Activated CD8-positive, alpha-beta memory T cell treated with anti-CD3 and anti-CD28 coated beads, Interleukin-2, amount 10 ng/mL, durations not matched to agents 7 days and 5 days (primary cell): ENCODE measurements around the gene NEK10. TPM values are rescaled to one million over a fixed set of nuclear protein-coding genes. Genes with fewer than 3 reads are reported as not detected.

Source experiments
- ATAC-seq: fragments of 150-1000 bp; cut with Tn5 transposase; one replicate; pipeline ENCODE4 v1.10.0; 2021; ENCODE audit warnings: moderate library complexity
- CTCF ChIA-PET: fragments of 350-600 bp; sonication (Branson Sonifier 250); formaldehyde crosslinking; loops from one replicate; lab custom pipeline; 2021; ENCODE audit warnings: antibody characterized with exemption; lab: Charles Lee
- DNase-seq: peaks from one replicate; pipeline ENCODE4 v3.0.0-alpha.2; 2020
- H3K27ac Mint-ChIP-seq: one replicate; pipeline ENCODE4 v1.8.0; 2021; ENCODE audit warnings: mild to moderate bottlenecking, mixed read lengths
- H3K27me3 Mint-ChIP-seq: one replicate; pipeline ENCODE4 v1.8.0; 2021; ENCODE audit warnings: mixed read lengths
- H3K36me3 Mint-ChIP-seq: one replicate; pipeline ENCODE4 v1.8.0; 2021; ENCODE audit warnings: mild to moderate bottlenecking, mixed read lengths
- H3K4me1 Mint-ChIP-seq: one replicate; pipeline ENCODE4 v1.8.0; 2021; ENCODE audit warnings: mixed read lengths
- H3K4me3 Mint-ChIP-seq: one replicate; pipeline ENCODE4 v1.8.0; 2021; ENCODE audit warnings: mild to moderate bottlenecking, moderate library complexity, mixed read lengths
- H3K9me3 Mint-ChIP-seq: one replicate; pipeline ENCODE4 v1.8.0; 2022; ENCODE audit warnings: low read depth, mixed read lengths
- total RNA-seq, 2 experiments: library from RNA; stranded (reverse); gene quantifications; one replicate each; pipeline ENCODE4 v1.2.3, GENCODE V29; 2021

Gene NEK10
- total RNA-seq, 2 experiments from 2014 or later: 0.70 to 0.73 TPM

GRCh38 chr3:27138562-27138961 is 230.6 kb downstream of the NEK10 start:
- Mint-ChIP-seq H3K9me3 (peaks cover 2% of the 10 kb centered on the region), H3K27me3 (no peaks in the 10 kb centered on the region), H3K27ac (no peak overlapping the region), H3K36me3 (no peaks in the 10 kb centered on the region), H3K4me1 (no peaks in the 10 kb centered on the region), H3K4me3 (no peak overlapping the region)
- DNase-seq (no peak), ATAC-seq (no peak)
- CTCF ChIA-PET: no interaction called here

DNA sequence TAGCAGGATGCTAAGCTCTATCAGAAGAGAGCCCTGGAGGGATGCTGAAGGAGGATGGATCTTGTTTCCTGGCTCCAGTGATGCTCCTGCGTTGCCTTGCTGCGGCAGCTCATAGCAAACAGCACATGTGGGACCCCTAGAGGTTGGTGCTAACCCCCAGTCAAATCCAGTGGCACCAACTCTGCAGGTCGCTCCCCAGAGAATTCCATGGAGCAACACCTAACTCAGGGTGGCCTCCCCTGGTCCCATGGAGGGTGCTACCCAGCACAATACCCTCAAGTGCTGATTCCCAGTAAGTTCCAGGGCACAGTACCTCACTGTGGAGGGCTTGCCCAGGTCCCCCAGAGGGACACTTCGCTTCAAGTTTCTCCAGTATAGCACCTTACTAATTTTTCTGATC is 231.2 kb downstream of the NEK10 start:
- no peak for ATAC-seq
- CTCF ChIA-PET: interaction anchor here (0.6 kb wide), 1 partner anchor 543 kb away, joined by 4 read pairs; no protein-coding TSS in a partner anchor
- DNase-seq: no peak
- no peak overlapping the region for H3K4me3 Mint-ChIP-seq
- no peaks in the 10 kb centered on the region for H3K36me3 Mint-ChIP-seq
- H3K27me3 Mint-ChIP-seq: no peaks in the 10 kb centered on the region
- no peak overlapping the region for H3K27ac Mint-ChIP-seq
- H3K4me1 Mint-ChIP-seq: no peaks in the 10 kb centered on the region
- peaks cover 2% of the 10 kb centered on the region for H3K9me3 Mint-ChIP-seq

DNA sequence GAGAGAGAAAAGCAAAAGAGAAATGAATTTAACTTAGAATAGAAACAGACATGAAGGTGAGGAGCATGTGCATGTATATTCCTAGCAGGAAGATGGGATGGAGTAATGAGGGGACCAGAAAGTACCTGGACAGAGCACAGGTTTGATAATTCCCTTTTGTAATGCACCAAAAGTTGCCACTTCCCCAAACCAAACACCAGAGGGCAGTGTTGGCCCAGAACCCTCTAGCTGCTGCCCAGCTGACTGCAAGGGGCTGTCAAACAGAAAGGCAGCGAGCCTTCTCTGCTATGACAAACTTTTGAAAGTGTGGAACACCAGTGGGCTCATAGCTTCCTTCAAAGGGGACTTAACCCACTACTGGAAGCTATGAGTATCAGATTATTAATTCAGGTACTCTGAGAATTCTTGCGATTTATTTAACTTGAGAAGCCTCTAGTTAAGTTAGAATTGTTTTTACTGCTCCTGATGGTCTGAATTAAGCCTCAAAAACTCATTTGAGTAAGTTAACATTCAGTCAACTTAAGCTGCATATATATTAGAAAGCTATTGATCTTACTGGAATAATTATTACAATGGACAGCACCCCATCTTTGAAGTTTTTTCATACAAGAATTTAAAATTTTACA is 234.9 kb downstream of the NEK10 start:
- CTCF ChIA-PET: interaction anchor here (0.5 to 2.2 kb wide), 10 partner anchors 8 to 547 kb away, joined by 3 to 15 read pairs (median 3); no protein-coding TSS in a partner anchor
- Mint-ChIP-seq H3K36me3 (no peaks in the 10 kb centered on the region), H3K9me3 (no peaks in the 10 kb centered on the region), H3K27me3 (no peaks in the 10 kb centered on the region), H3K4me3 (no peak overlapping the region), H3K27ac (no peak overlapping the region), H3K4me1 (no peaks in the 10 kb centered on the region)
- DNase-seq: peak; percentile 76
- peak; percentile 78 for ATAC-seq

DNA sequence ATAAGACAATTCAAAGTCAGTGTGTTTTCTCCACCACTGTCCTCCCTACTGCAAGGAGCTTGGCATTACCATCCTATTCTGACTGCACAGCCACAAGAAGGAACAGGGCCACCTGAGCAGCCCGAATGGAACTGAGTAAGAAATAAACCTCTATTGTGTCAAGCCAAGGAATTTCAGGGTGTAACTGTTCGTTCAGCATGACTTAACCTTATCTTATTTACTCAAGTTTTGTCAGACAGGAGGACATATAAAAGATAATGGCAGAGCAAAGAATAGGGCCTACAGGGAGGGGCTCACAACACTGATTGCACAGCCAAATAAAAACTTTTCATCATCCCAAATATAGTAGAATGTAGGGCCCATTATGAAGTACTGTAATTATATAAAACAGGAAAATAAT is 236.1 kb downstream of the NEK10 start:
- no peak overlapping the region for H3K4me3 Mint-ChIP-seq
- DNase-seq (no peak), ATAC-seq (no peak)
- CTCF ChIA-PET: interaction anchor here (1.7 kb wide), 1 partner anchor 120 kb away, joined by 15 read pairs; no protein-coding TSS in a partner anchor
- no peaks in the 10 kb centered on the region for H3K27me3 Mint-ChIP-seq
- no peak overlapping the region for H3K27ac Mint-ChIP-seq
- no peaks in the 10 kb centered on the region for H3K4me1 Mint-ChIP-seq
- no peaks in the 10 kb centered on the region for H3K36me3 Mint-ChIP-seq
- H3K9me3 Mint-ChIP-seq: no peaks in the 10 kb centered on the region

GRCh38 chr3:27130796-27131195 is 238.4 kb downstream of the NEK10 start:
- H3K9me3 Mint-ChIP-seq: no peaks in the 10 kb centered on the region
- no peaks in the 10 kb centered on the region for H3K4me1 Mint-ChIP-seq
- DNase-seq (no peak), ATAC-seq (no peak)
- no peaks in the 10 kb centered on the region for H3K36me3 Mint-ChIP-seq
- CTCF ChIA-PET: interaction anchor here (1.8 kb wide), 2 partner anchors 123 to 550 kb away, joined by 4 to 7 read pairs; no protein-coding TSS in a partner anchor
- peaks cover 2% of the 10 kb centered on the region for H3K27me3 Mint-ChIP-seq
- H3K27ac Mint-ChIP-seq: no peak overlapping the region
- no peak overlapping the region for H3K4me3 Mint-ChIP-seq

DNA sequence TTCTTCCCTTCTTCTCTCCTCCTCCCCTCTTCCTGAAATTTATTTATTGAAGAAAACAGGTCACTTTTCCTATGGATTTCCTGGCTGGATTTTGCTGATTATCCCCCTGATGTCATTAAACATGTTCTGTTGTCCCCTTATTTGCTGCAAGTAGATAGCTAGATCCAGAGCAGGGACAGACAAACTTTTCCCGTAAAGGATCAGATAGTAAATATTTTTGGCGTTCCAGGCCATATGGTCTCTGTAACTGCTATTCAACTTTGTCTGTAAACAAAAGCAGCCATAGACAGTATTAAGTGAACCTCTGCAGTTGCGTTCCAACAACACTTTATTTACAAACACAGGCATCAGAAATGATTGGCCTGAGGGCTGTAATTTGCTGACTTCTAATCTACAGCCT is 241.3 kb downstream of the NEK10 start:
- DNase-seq (no peak), ATAC-seq (no peak)
- Mint-ChIP-seq H3K36me3 (no peaks in the 10 kb centered on the region), H3K9me3 (no peaks in the 10 kb centered on the region), H3K4me1 (no peaks in the 10 kb centered on the region), H3K27ac (no peak overlapping the region), H3K4me3 (no peak overlapping the region), H3K27me3 (peaks cover 2% of the 10 kb centered on the region)
- CTCF ChIA-PET: no interaction called here

- CTCF ChIA-PET: no interaction called here
- no peaks in the 10 kb centered on the region for H3K9me3 Mint-ChIP-seq
- DNase-seq (no peak), ATAC-seq (no peak)
- no peak overlapping the region for H3K27ac Mint-ChIP-seq
- no peaks in the 10 kb centered on the region for H3K4me1 Mint-ChIP-seq
- H3K27me3 Mint-ChIP-seq: peaks cover 2% of the 10 kb centered on the region
- no peak overlapping the region for H3K4me3 Mint-ChIP-seq
- no peaks in the 10 kb centered on the region for H3K36me3 Mint-ChIP-seq
These were observed 242.0 kb downstream of the NEK10 start for GRCh38 chr3:27127195-27127594.

DNA sequence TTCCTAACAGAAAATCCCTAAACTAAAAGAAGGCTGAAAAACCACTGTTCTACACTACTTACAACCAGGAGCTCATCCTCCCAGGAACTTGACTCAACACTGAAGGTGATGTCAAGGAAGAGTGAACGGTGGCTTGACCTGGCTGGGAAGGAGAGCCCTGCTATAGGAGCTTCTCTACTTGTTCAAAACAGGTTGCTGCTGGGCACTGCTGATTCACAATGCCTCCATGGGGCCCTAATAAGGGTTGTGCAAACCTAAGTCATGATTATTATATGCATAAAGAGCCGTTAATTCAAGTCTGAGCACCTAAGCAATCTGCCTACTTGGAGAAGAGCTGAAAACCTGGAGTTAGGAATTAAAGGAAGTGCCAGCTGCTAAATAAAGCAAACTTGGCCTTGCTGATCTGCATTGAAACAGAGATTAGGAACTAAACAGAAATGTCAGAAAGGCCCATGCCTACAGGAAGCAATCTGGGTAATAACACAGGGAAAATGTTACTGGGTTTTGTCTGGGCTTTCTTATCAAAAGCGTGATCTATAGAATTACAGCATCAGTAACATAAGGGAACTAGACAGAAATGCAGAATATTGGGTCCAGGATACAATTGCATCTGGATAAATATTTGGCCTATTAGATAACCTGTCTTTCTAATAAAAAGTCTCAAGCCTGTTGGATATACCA is 243.2 kb downstream of the NEK10 start:
- CTCF ChIA-PET: interaction anchor here (0.6 kb wide), 1 partner anchor 17 kb away, joined by 3 read pairs; no protein-coding TSS in a partner anchor
- Mint-ChIP-seq H3K4me1 (no peaks in the 10 kb centered on the region), H3K27me3 (peaks cover 2% of the 10 kb centered on the region), H3K27ac (no peak overlapping the region), H3K36me3 (no peaks in the 10 kb centered on the region), H3K4me3 (no peak overlapping the region), H3K9me3 (no peaks in the 10 kb centered on the region)
- DNase-seq (no peak), ATAC-seq (no peak)

GRCh38 chr3:27119639-27120038 is 249.5 kb downstream of the NEK10 start:
- CTCF ChIA-PET: interaction anchor here (1.5 kb wide), 1 partner anchor 14 kb away, joined by 3 read pairs; no protein-coding TSS in a partner anchor
- DNase-seq: no peak
- H3K27me3 Mint-ChIP-seq: no peaks in the 10 kb centered on the region
- no peaks in the 10 kb centered on the region for H3K36me3 Mint-ChIP-seq
- no peaks in the 10 kb centered on the region for H3K9me3 Mint-ChIP-seq
- no peak for ATAC-seq
- no peak overlapping the region for H3K27ac Mint-ChIP-seq
- no peaks in the 10 kb centered on the region for H3K4me1 Mint-ChIP-seq
- no peak overlapping the region for H3K4me3 Mint-ChIP-seq

GRCh38 chr3:27115352-27115751 is 253.8 kb downstream of the NEK10 start:
- Mint-ChIP-seq H3K4me3 (no peak overlapping the region), H3K9me3 (no peaks in the 10 kb centered on the region), H3K36me3 (no peaks in the 10 kb centered on the region), H3K4me1 (no peaks in the 10 kb centered on the region), H3K27me3 (peaks cover 3% of the 10 kb centered on the region), H3K27ac (no peak overlapping the region)
- CTCF ChIA-PET: no interaction called here
- ATAC-seq: no peak
- no peak for DNase-seq

GRCh38 chr3:27114684-27115083 is 254.5 kb downstream of the NEK10 start:
- DNase-seq: no peak
- Mint-ChIP-seq H3K4me3 (no peak overlapping the region), H3K4me1 (no peaks in the 10 kb centered on the region), H3K9me3 (no peaks in the 10 kb centered on the region), H3K36me3 (no peaks in the 10 kb centered on the region), H3K27me3 (peaks cover 3% of the 10 kb centered on the region), H3K27ac (no peak overlapping the region)
- CTCF ChIA-PET: no interaction called here
- ATAC-seq: no peak

DNA sequence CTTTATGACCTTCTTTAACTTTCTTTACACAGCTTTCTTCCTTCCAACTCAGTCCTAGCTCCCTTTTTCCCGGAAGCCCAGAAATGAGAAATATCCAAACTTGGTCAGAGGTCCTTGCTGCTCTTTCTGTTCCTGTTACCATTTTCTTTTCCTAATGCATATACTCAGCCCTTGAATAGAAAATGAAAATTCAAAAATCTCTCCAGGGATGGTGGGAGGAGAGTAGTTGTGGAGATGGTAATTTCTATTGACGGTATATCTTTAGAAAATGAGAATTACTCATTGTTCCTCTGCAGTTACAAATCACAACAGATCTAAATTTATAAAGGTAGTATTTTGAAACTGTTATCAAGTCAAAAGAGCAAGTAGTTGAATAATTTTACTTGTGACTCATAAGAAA is 255.1 kb downstream of the NEK10 start:
- Mint-ChIP-seq H3K27me3 (peaks cover 3% of the 10 kb centered on the region), H3K27ac (no peak overlapping the region), H3K36me3 (no peaks in the 10 kb centered on the region), H3K4me1 (no peaks in the 10 kb centered on the region), H3K9me3 (no peaks in the 10 kb centered on the region), H3K4me3 (no peak overlapping the region)
- ATAC-seq (no peak), DNase-seq (no peak)
- CTCF ChIA-PET: no interaction called here

GRCh38 chr3:27110020-27110419 is 259.2 kb downstream of the NEK10 start:
- DNase-seq: no peak
- Mint-ChIP-seq H3K4me3 (no peak overlapping the region), H3K27ac (no peak overlapping the region), H3K27me3 (peaks cover 3% of the 10 kb centered on the region), H3K36me3 (no peaks in the 10 kb centered on the region), H3K9me3 (no peaks in the 10 kb centered on the region), H3K4me1 (no peaks in the 10 kb centered on the region)
- CTCF ChIA-PET: no interaction called here
- ATAC-seq: no peak

GRCh38 chr3:27108322-27108721 is 260.9 kb downstream of the NEK10 start:
- Mint-ChIP-seq H3K9me3 (no peaks in the 10 kb centered on the region), H3K27me3 (no peaks in the 10 kb centered on the region), H3K4me3 (no peak overlapping the region), H3K36me3 (no peaks in the 10 kb centered on the region), H3K27ac (no peak overlapping the region), H3K4me1 (no peaks in the 10 kb centered on the region)
- CTCF ChIA-PET: no interaction called here
- ATAC-seq (no peak), DNase-seq (no peak)
